Endothelial cell of umbilical vein (primary cell): ENCODE data around the gene DLAT. TPM values are rescaled to one million over a fixed set of nuclear protein-coding genes. Genes with fewer than 3 reads are reported as not detected.

ENCODE experiments used
- BruUV-seq: library from RNA; stranded (reverse); fragments of 400-500 nt; replicated peaks from 2 replicates; lab custom pipeline; 2021; lab: Mats Ljungman, UMichigan
- CTCF ChIA-PET: fragments of 300-600, 350-600 bp; sonication (Branson Sonifier 250); formaldehyde crosslinking; loops from one replicate; lab custom pipeline; 2021; ENCODE audit warnings: antibody characterized with exemption, inconsistent platforms; lab: Charles Lee
- POLR2A ChIA-PET: fragments of 300-600, 350-600 bp; sonication (Branson Sonifier 250); formaldehyde crosslinking; loops from one replicate; lab custom pipeline; 2021; ENCODE audit warnings: antibody characterized with exemption, inconsistent platforms; lab: Charles Lee
- DNase-seq: peaks from one replicate; pipeline ENCODE4 v3.0.0-alpha.2; 2011; ENCODE audit warnings: low read depth, low spot score
- FAIRE-seq: peaks from 2 replicates; lab custom pipeline; 2011; peaks lifted over from hg19 to GRCh38; lab: Jason Lieb, UNC
- H2AFZ ChIP-seq: 2 replicates; pipeline ENCODE4 v1.6.0; 2012; ENCODE audit warnings: low read depth, low read length, control low read depth, inconsistent platforms
- H3K27ac ChIP-seq: 2 replicates; pipeline ENCODE4 v1.5.1; 2011; ENCODE audit warnings: low read depth, mild to moderate bottlenecking, control low read depth, low read length, moderate library complexity; ENCODE audit not compliant: insufficient read depth
- H3K27me3 ChIP-seq, 2 experiments: 2 replicates each; pipeline versions ENCODE4 v1.6.0 to v1.6.1; 2011; ENCODE audit warnings: low read length in 2 of 2, mixed read lengths in 1 of 2; ENCODE audit not compliant: control insufficient read depth in 2 of 2, insufficient read depth in 2 of 2
- H3K36me3 ChIP-seq, 2 experiments: 2 replicates in 1 of 2; 3 replicates in 1 of 2; pipeline ENCODE4 v1.5.1; 2011; ENCODE audit warnings: low read length in 2 of 2, mild to moderate bottlenecking in 1 of 2, moderate library complexity in 1 of 2; ENCODE audit not compliant: control insufficient read depth in 2 of 2, insufficient read depth in 2 of 2; ENCODE audit errors: extremely low read depth in 1 of 2
- H3K4me1 ChIP-seq: 3 replicates; pipeline ENCODE4 v1.5.1; 2011; ENCODE audit warnings: mild to moderate bottlenecking, low read length; ENCODE audit not compliant: control insufficient read depth, insufficient read depth; ENCODE audit errors: extremely low read depth
- H3K4me2 ChIP-seq: 2 replicates; pipeline ENCODE4 v1.6.1; 2011; ENCODE audit warnings: low read length, control low read depth, mixed read lengths; ENCODE audit not compliant: insufficient read depth
- H3K4me3 ChIP-seq, 3 experiments: fragments of 200-600 bp in 1 of 3; sonication (generic), shearing (Covaris generic) in 1 of 3; replicated peaks in 1 of 3; 2 replicates each; pipeline ENCODE4 v1.5.1; 2011 to 2016; ENCODE audit warnings: control low read depth in 3 of 3, low read length in 3 of 3, mild to moderate bottlenecking in 2 of 3, inconsistent platforms in 1 of 3, low read depth in 1 of 3, moderate library complexity in 1 of 3; ENCODE audit not compliant: insufficient read depth in 1 of 3
- H3K79me2 ChIP-seq: 2 replicates; pipeline ENCODE4 v1.6.0; 2012; ENCODE audit warnings: low read length, inconsistent platforms; ENCODE audit not compliant: control insufficient read depth, insufficient read depth
- H3K9ac ChIP-seq: replicated peaks from 2 replicates; pipeline ENCODE3; 2011; ENCODE audit warnings: low read length, control low read depth; ENCODE audit not compliant: insufficient read depth; ENCODE audit errors: extremely low read depth
- H3K9me1 ChIP-seq: replicated peaks from 3 replicates; pipeline ENCODE4 v1.6.0; 2011; ENCODE audit warnings: mild to moderate bottlenecking, low read length; ENCODE audit not compliant: control insufficient read depth, insufficient read depth; ENCODE audit errors: extremely low read depth
- H3K9me3 ChIP-seq: replicated peaks from 2 replicates; pipeline ENCODE4 v1.5.1; 2012; ENCODE audit warnings: low read length, inconsistent platforms; ENCODE audit not compliant: control insufficient read depth, insufficient read depth
- H4K20me1 ChIP-seq: replicated peaks from 2 replicates; pipeline ENCODE3; 2011; ENCODE audit warnings: mild to moderate bottlenecking, low read length; ENCODE audit not compliant: control insufficient read depth, insufficient read depth; ENCODE audit errors: extremely low read depth
- CTCF ChIP-seq, 2 donors: IDR thresholded peaks; 1 replicate in 1 of 2; 2 replicates in 1 of 2; pipeline ENCODE4 v1.5.1; 2011; ENCODE audit warnings: low read length in 2 of 2, mild to moderate bottlenecking in 2 of 2, moderate library complexity in 2 of 2, control low read depth in 1 of 2, inconsistent platforms in 1 of 2, low read depth in 1 of 2; ENCODE audit not compliant: insufficient read depth in 1 of 2; ENCODE audit errors: extremely low read depth in 1 of 2
- EZH2 ChIP-seq: IDR thresholded peaks from 2 replicates; pipeline ENCODE4 v1.6.1; 2012; ENCODE audit warnings: borderline replicate concordance, low read depth, mild to moderate bottlenecking, moderate library complexity, low read length, inconsistent platforms; ENCODE audit not compliant: severe bottlenecking
- FOS ChIP-seq: IDR thresholded peaks from 2 replicates; pipeline ENCODE4 v1.6.1; 2011; ENCODE audit warnings: mild to moderate bottlenecking, low read length, moderate library complexity, borderline replicate concordance; ENCODE audit not compliant: insufficient read depth
- GATA2 ChIP-seq: IDR thresholded peaks from 2 replicates; pipeline ENCODE4 v1.7.0; 2011; ENCODE audit warnings: low read depth, mild to moderate bottlenecking, moderate library complexity, mixed read lengths, low read length; ENCODE audit not compliant: insufficient read length, insufficient read depth
- JUN ChIP-seq: IDR thresholded peaks from 2 replicates; pipeline ENCODE4 v1.6.1; 2011; ENCODE audit warnings: borderline replicate concordance, low read depth; ENCODE audit not compliant: insufficient read length, insufficient read depth
- MAX ChIP-seq: IDR thresholded peaks from 2 replicates; pipeline ENCODE4 v1.6.1; 2011; ENCODE audit not compliant: insufficient read depth, insufficient read length
- MYC ChIP-seq: IDR thresholded peaks from one replicate; pipeline ENCODE4 v1.6.1; 2011; ENCODE audit warnings: mild to moderate bottlenecking, low read depth, low read length
- POLR2A ChIP-seq: IDR thresholded peaks from 2 replicates; pipeline ENCODE4 v1.6.1; 2012; ENCODE audit warnings: low read depth, mild to moderate bottlenecking, control low read depth, low read length
- POLR2AphosphoS5 ChIP-seq: IDR thresholded peaks from 2 replicates; pipeline ENCODE4 v1.6.1; 2012; ENCODE audit warnings: low read depth, mild to moderate bottlenecking, control low read depth, low read length, moderate library complexity; ENCODE audit not compliant: insufficient read depth
- dilution Hi-C: fragments of 300-500 bp; cut with MboI; formaldehyde crosslinking; loops from one replicate; pipeline ENCODE4 v1.15.0; 2019; ENCODE audit warnings: low sequenced_read_pairs; ENCODE audit not compliant: extremely low pct_ligation_motif_present
- intact Hi-C: fragments of 100-400 bp; cut with micrococcal nuclease; formaldehyde crosslinking; loops from one replicate; pipeline ENCODE4 v1.10.0; 2022
- polyA plus RNA-seq, 4 experiments: library from polyadenylated mRNA; depleted of rRNA in 3 of 4; stranded (reverse) in 3 of 4; unstranded in 1 of 4; fragments of >200 nt; gene quantifications; 2 replicates each; pipeline versions ENCODE4 v1.2.1 to v1.2.3, GENCODE V29; 2011 to 2012; ENCODE audit warnings: missing spikeins in 1 of 4
- total RNA-seq: library from RNA; stranded (reverse); gene quantifications from 2 replicates; pipeline ENCODE4 v1.2.3, GENCODE V29; 2021

Gene DLAT
- total and polyA plus RNA-seq, 2 donors (not counting 3 experiments of a cell fraction or from before 2014, with no cell fraction given) = 13.3 to 41.3 TPM

- no peaks in the 10 kb centered on the region for H3K9me3 ChIP-seq
- no TSS peak for BruUV-seq
- H4K20me1 ChIP-seq = no peaks in the 10 kb centered on the region
- ChIA-PET CTCF (interaction anchor here (1.2 to 4.2 kb wide), 3 partner anchors 16 to 78 kb away, joined by 3 to 18 read pairs (median 3); partner anchors contain the start of gene BCO2), POLR2A (no interaction called here)
- H3K36me3 ChIP-seq = peaks cover 0 to 3% of the 10 kb centered on the region in 2 experiments
- FAIRE-seq (no peak), DNase-seq (no peak)
- H2AFZ ChIP-seq = no peak overlapping the region
- no peak overlapping the region for H3K4me3 ChIP-seq
- no peak overlapping the region for H3K9ac ChIP-seq
- no peak for TF ChIP-seq JUN
- no peak for TF ChIP-seq POLR2A
- TF ChIP-seq EZH2 = no peak
- no peak for TF ChIP-seq CTCF (IDR thresholded peaks at IDR 0.05; ENCODE audit: extremely low read depth in 1 of 2, insufficient read depth in 1 of 2, low read depth in 1 of 2, low read length in 2 of 2)
- no peak for TF ChIP-seq POLR2AphosphoS5
- TF ChIP-seq MAX = no peak
- TF ChIP-seq FOS = no peak
- no peak for TF ChIP-seq GATA2
- TF ChIP-seq MYC = no peak
- dilution Hi-C loops = no loop called here
- no peaks in the 10 kb centered on the region for H3K4me1 ChIP-seq
- no peak overlapping the region for H3K27ac ChIP-seq
- intact Hi-C loops = no loop called here
- H3K27me3 ChIP-seq = no peaks in the 10 kb centered on the region
- H3K9me1 ChIP-seq = no peaks in the 10 kb centered on the region
- H3K4me2 ChIP-seq = no peak overlapping the region
- H3K79me2 ChIP-seq = no peaks in the 10 kb centered on the region
Measured at GRCh38 chr11:112097734-112098528, 72.7 kb downstream of the DLAT start.
